Muscle of leg (tissue), 11 donors: ENCODE data around the gene CMSS1. TPM values are rescaled to one million over a fixed set of nuclear protein-coding genes. Genes with fewer than 3 reads are reported as not detected.

Experiments
- DNase-seq: peaks from one replicate; pipeline ENCODE4 v3.0.0; 2013
- H3K27ac ChIP-seq: one replicate; pipeline ENCODE4 v1.5.1; 2013; ENCODE audit warnings: mild to moderate bottlenecking, low read length, control low read depth
- H3K27me3 ChIP-seq: one replicate; pipeline ENCODE4 v1.6.1; 2013; ENCODE audit warnings: low read length; ENCODE audit not compliant: control insufficient read depth, insufficient read depth
- H3K36me3 ChIP-seq: one replicate; pipeline ENCODE4 v1.6.1; 2013; ENCODE audit warnings: low read length; ENCODE audit not compliant: control insufficient read depth, insufficient read depth
- H3K4me1 ChIP-seq: one replicate; pipeline ENCODE4 v1.6.1; 2013; ENCODE audit warnings: low read length; ENCODE audit not compliant: control insufficient read depth, insufficient read depth
- H3K4me3 ChIP-seq: one replicate; pipeline ENCODE4 v1.5.1; 2013; ENCODE audit warnings: low read length, control low read depth
- H3K9me3 ChIP-seq: replicated peaks from 2 replicates; pipeline ENCODE4 v1.6.1; 2013; ENCODE audit warnings: low read depth, low read length; ENCODE audit not compliant: control insufficient read depth
- WGBS: methylation state at CpG from one replicate; pipeline ENCODE4 v1.1.5; 2013; ENCODE audit warnings: missing lambda C conversion rate; ENCODE audit not compliant: insufficient coverage; 5-methylcytosine and 5-hydroxymethylcytosine counted together
- polyA plus RNA-seq, 8 donors: library from polyadenylated mRNA; unstranded; fragments of 120-200 nt; gene quantifications; one replicate each; pipeline versions ENCODE4 v1.2.1 to v1.2.3, GENCODE V29; 2013; ENCODE audit warnings: inconsistent platforms in 1 of 8, low replicate concordance in 1 of 8; ENCODE audit not compliant: insufficient read length in 8 of 8, insufficient read depth in 1 of 8
- total RNA-seq: library from RNA; stranded (reverse); fragments of 120-200 nt; gene quantifications from one replicate; pipeline ENCODE4 v1.2.4, GENCODE V29; 2013

CMSS1 gene
- total and polyA plus RNA-seq, 9 donors = 23.8 to 35.0 (median 29.0) TPM

DNA sequence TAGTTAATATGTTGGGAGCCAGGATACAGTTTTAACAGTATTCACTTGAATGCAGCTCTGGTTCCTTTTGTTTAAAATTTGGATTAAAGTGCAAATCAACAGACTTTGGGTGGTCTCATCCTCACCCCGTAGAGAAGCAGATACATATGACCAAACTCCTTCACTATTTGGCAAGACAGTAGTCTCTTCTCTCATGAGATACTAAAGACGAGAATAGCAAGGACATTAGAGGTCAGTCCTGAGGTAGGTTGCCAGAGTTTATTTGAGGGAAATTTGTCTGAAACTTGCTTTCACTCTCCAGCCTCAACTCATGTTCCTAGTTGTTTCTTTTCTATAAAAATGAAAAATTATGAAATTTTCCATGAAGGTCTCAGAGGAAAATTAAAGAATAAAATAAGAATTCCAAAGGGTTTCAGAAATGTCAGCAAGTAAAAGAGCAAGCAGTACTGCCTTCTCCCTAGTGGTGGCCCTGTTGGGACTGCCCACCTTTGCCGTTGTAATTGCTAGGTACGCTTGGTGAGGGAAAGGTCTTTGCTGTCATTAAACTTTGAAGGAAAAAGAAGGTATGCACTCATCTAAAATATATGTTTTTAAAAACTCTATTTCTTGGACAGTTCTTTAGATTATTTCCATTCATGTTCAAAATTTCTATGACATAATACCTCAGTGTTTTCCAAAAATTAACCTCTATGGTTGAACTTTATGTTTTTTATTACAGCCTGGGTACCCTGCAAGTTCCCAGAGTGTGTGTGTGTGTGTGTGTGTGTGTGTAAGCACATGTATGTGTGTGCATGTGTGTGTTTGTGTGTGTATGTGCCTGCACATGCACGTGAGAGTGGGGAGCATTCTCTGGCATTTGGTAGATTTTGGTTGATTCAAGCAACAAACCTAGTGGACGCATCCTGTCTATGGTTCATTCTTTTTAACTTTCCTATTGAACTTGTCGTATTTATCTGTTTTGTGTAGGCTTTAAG lies 111.4 kb downstream of the CMSS1 start:
- no CpG with 5 or more reads among the region's 7 CpGs for WGBS
- H3K27ac ChIP-seq = peak overlapping the region; percentile 91
- peak; percentile 96 for DNase-seq

DNA sequence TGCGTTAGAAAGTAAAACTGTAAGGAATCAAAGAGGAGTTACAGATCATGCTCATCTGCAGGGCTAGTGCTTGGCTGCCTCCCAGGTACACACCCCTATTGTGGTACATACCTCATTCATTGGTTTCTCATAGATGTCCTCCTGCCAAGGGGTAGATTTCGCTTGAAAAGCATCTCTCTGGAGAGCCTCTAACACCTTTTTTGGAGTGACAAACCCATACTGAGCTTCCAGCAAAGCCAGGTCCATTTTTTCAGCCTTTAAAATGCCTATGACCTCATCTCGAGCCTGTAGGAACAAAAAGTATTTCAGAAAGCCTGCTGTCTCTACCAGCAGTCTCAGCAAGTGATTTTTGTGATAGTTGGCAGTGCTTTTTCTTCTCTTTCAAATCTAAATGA lies 112.1 kb downstream of the CMSS1 start:
- DNase-seq = peak; percentile 94
- no peaks in the 10 kb centered on the region for H3K9me3 ChIP-seq
- 0% methylated on average over 1 of the region's 3 CpGs for WGBS
- no peak overlapping the region for H3K4me3 ChIP-seq
- peaks cover 21% of the 10 kb centered on the region for H3K4me1 ChIP-seq
- no peaks in the 10 kb centered on the region for H3K27me3 ChIP-seq
- no peaks in the 10 kb centered on the region for H3K36me3 ChIP-seq
- H3K27ac ChIP-seq = peak overlapping the region; percentile 91

More for the DNA sequence above, 111.4 kb downstream of the CMSS1 start:
- Histone ChIP-seq H3K27me3 (no peaks in the 10 kb centered on the region), H3K9me3 (no peaks in the 10 kb centered on the region), H3K36me3 (no peaks in the 10 kb centered on the region), H3K4me3 (no peak overlapping the region), H3K4me1 (peaks cover 21% of the 10 kb centered on the region)

DNA sequence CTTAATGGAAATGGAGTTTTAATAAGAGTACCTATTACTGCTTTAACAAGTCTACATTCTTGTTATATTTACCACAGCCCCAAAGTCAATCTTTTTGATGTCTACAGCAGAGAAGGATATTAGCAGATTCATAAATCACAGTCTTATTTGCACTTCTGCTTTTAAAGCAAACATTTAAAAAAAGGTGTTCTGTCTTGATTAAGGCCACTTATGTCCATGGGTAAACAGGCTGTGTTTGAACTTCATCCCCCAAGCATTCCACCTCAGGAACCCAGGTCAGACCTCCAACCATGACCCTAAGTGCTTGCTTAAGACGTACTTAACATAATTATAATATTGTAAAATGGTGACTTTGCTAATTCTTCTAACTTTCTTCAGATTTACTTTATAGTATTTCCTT lies 113.4 kb downstream of the CMSS1 start:
- Histone ChIP-seq H3K4me3 (no peak overlapping the region), H3K36me3 (no peaks in the 10 kb centered on the region), H3K9me3 (no peaks in the 10 kb centered on the region), H3K27me3 (no peaks in the 10 kb centered on the region), H3K27ac (peak overlapping the region; percentile 91), H3K4me1 (peaks cover 18% of the 10 kb centered on the region)
- DNase-seq = no peak
- no CpG with 5 or more reads among the region's 1 CpG for WGBS

DNA sequence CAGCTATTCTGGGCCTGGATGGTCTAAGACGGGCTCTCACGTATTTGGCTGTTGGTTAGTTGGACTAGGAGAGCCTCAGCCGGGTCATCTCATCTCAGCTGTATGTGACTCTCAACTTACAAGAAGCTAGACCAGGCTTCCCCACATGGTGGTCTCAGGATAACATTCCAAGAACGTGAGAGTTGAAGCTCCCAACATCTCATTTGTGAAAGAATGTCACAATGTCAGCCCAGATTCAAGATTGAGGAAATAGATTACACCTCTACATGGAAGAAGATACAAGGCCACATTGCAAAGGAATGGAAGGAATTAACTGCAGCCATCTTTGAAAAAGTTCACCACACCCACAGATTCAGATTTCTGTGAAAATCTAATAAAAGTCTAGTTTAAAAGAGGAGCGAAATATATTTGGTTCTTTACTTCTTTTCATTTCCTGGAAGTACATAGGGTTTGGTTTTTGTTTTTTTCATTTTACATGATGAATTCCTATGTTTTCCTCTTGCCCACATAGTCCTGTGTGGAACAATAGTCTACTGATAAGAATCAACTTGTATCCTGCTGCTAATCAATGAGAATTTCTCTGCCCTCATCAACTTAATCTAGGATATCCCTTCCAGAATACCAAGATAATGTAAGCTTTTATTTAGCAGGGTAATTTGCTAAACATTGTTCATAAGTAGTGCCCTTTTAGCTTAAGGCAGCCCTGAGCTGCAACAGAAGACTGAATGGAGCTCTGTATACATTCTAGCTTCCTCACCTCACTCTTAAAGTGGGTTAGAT lies 116.5 kb downstream of the CMSS1 start:
- Histone ChIP-seq H3K36me3 (no peaks in the 10 kb centered on the region), H3K9me3 (no peaks in the 10 kb centered on the region), H3K4me1 (peaks cover 18% of the 10 kb centered on the region), H3K4me3 (no peak overlapping the region), H3K27ac (no peak overlapping the region), H3K27me3 (no peaks in the 10 kb centered on the region)
- WGBS = 83% methylated on average over 1 of the region's 5 CpGs
- no peak for DNase-seq

DNA sequence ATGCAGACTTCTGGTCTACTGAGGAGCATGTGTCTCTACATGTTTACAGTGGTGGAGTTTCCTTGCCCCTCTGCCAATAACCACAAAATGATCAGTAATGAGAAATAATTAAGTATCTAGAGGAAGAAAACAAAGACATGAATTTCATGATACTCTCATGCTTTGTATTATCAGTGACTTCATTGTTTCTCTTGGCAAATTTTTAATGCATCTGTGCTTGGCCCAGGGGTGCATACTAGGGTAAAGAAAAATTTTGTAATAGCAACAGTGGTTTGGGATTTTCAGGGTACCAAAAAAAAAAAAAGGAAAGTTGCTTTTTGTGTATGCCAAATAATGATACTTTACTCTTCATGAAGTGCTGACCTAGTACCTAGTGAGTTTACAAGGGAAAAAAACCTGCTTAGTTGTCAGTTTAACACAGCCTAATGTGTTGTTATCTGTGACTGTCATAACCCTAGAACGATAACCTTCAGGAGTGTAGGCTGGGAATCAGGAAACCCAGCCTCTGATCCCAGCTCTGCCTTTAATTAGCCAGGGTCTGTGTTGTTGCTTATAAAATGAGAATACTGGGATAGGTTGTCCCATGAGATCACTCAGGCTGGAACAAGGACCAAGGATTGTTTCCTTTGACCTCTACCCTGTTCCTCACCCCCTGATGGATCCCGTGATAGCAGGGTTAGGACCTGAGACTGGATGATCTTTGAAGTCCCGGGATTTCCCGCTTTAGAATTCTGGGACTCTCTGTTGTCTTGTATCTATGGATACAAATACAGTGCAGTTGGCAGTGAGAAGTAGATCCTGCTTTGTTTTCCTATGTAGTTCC lies 117.5 kb downstream of the CMSS1 start:
- no peaks in the 10 kb centered on the region for H3K27me3 ChIP-seq
- no peaks in the 10 kb centered on the region for H3K36me3 ChIP-seq
- DNase-seq = peak; percentile 97
- no CpG with 5 or more reads among the region's 4 CpGs for WGBS
- no peaks in the 10 kb centered on the region for H3K9me3 ChIP-seq
- peaks cover 12% of the 10 kb centered on the region for H3K4me1 ChIP-seq
- H3K27ac ChIP-seq = peak overlapping the region; percentile 87
- H3K4me3 ChIP-seq = no peak overlapping the region

DNA sequence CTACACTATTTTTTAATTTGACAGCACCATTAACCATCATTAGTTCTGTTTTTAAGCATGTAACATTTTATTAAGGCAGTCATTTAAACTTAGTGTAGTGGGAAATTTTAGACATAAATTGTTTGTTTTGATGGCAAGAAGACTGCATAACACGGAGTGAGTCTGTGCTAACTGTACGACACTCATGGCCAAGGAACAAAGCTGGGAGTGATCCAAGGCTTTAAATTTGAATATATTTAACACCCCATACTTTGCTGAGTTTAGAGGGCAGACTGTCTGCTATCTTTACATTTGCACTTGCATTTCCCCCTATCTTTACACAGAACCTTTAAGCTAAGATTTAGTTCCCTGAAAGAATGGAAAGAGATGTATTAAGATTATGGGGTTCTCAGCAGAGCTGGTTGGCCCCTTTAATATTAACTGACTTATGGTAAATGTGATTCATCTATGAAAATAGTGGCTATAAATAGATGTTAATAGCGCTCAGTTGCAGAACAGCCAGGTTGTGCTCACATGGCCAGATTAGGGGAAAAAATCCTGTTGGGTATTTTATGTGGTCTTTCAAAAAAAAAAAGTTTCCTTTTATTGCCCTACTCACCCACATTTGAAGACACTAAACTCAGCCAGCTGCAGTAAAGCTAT lies 120.7 kb downstream of the CMSS1 start:
- DNase-seq = peak; percentile 65
- no CpG with 5 or more reads among the region's 3 CpGs for WGBS
- H3K36me3 ChIP-seq = no peaks in the 10 kb centered on the region

DNA sequence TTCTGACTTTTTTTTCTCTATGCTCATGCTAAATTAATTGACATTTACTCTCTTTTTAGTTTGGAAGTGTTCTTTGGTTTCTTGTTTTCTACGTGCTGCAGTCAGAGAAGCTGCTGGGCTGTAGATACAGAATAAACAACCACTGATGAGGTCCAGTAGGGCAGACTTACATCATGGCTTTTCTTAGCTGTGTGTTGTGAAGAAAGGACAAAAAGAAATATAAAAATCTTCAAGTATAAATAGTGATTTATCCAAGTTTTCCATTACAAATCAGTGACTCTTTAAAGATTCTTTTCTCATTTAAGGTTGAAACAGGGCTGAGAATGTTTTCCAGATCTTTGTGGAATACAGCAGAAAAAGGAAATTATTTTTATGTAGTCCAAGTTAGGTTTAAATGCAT lies 122.2 kb downstream of the CMSS1 start:
- peak overlapping the region; percentile 62 for H3K27ac ChIP-seq
- no peaks in the 10 kb centered on the region for H3K9me3 ChIP-seq
- H3K4me1 ChIP-seq = peaks cover 16% of the 10 kb centered on the region
- no CpG with 5 or more reads among the region's 1 CpG for WGBS
- no peaks in the 10 kb centered on the region for H3K27me3 ChIP-seq
- H3K36me3 ChIP-seq = no peaks in the 10 kb centered on the region
- H3K4me3 ChIP-seq = no peak overlapping the region
- peak; percentile 78 for DNase-seq

More for the DNA sequence above, 120.7 kb downstream of the CMSS1 start:
- Histone ChIP-seq H3K9me3 (no peaks in the 10 kb centered on the region), H3K27me3 (no peaks in the 10 kb centered on the region), H3K4me3 (no peak overlapping the region), H3K4me1 (peaks cover 8% of the 10 kb centered on the region), H3K27ac (peak overlapping the region; percentile 21)

DNA sequence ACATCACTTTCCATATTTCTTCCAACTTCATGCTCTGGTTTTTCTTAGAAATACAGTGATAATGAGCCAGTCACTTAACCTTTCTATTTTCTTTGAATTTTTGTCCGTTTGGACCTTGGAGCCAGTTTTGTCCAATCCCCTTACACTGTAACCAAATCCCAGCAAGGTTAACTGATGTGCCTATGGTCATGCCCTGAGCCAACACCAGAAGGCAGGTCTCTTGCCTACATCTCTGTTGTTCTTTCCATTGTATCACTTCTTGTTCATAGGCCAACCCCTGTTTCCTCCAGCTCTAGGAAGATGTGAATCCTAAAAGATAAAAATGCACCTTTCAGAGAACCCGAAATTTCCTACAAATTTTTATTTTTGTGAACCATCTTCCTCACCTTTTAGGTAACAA lies 122.7 kb downstream of the CMSS1 start:
- no peaks in the 10 kb centered on the region for H3K36me3 ChIP-seq
- DNase-seq = peak; percentile 71
- H3K27me3 ChIP-seq = no peaks in the 10 kb centered on the region
- peaks cover 18% of the 10 kb centered on the region for H3K4me1 ChIP-seq
- WGBS = 36% methylated on average over 1 of the region's 2 CpGs
- no peaks in the 10 kb centered on the region for H3K9me3 ChIP-seq
- no peak overlapping the region for H3K4me3 ChIP-seq
- peak overlapping the region; percentile 62 for H3K27ac ChIP-seq

DNA sequence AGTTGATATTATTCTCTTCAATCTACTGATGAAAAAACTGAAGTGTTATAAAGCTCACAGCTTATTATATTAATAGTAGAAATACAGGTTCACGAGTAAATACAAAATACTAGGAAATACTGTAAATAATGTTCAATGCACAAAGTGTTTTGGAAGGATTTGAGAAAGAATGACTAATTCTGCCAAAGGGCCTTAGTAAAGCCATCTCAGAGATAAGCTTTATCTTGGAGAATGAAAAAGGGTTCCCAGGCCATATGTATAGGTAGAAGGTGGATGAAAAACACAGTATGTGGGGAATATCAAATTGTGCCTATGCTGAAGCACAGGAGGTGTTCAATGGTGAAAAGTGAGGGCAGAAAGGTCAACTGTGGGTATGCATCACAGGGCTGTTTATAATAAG lies 123.5 kb downstream of the CMSS1 start:
- DNase-seq = no peak
- Histone ChIP-seq H3K9me3 (no peaks in the 10 kb centered on the region), H3K36me3 (no peaks in the 10 kb centered on the region), H3K27ac (no peak overlapping the region), H3K4me1 (peaks cover 21% of the 10 kb centered on the region), H3K4me3 (no peak overlapping the region), H3K27me3 (no peaks in the 10 kb centered on the region)
- WGBS = no CpG with 5 or more reads among the region's 1 CpG
